IPS-NIHi7 (cell line): ENCODE results near the gene MGAT3.
"Not testable (repeated sequence)": the region's sequence is repeated elsewhere in the genome, so short reads cannot be mapped to it uniquely, and the experiment has no call there.

Experiments used
- DNase-seq: peaks from one replicate; pipeline ENCODE4 v3.0.0; 2012; ENCODE audit warnings: mixed read lengths; ENCODE audit errors: extremely low spot score

MGAT3 gene

DNA sequence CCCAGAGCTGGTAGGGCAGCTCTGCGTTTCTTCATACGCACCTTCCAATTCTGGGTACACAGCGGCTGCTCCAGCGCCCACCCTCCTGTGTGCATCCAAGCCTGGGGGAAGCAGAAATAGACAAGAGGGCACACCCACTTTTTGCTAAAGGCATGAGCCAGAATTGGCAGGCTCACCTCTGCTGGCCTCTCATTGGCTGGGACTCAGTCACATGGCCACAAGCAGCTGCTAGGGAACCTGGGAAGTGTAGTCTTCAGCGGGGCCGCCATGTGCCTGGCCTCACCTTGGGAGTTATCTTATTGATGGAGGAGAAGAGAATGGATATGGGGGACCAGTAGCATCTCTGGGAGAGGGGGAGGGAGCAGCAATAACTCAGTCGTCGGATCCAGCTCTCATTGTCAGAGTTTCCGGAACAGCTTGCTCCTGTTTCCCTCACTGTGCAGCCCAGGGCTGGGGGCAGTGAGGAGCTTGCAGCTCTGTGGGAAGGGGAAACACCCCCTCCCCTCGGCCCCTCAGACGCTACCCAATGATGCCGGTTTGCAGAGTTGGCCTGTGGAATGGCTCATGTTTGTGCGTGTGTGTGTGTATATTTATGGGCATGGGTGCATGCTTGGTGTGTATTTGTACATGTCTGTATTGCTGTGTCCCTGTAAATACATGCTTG, 33.5 kb downstream of the MGAT3 start:
- peak; percentile 93 for DNase-seq

DNA sequence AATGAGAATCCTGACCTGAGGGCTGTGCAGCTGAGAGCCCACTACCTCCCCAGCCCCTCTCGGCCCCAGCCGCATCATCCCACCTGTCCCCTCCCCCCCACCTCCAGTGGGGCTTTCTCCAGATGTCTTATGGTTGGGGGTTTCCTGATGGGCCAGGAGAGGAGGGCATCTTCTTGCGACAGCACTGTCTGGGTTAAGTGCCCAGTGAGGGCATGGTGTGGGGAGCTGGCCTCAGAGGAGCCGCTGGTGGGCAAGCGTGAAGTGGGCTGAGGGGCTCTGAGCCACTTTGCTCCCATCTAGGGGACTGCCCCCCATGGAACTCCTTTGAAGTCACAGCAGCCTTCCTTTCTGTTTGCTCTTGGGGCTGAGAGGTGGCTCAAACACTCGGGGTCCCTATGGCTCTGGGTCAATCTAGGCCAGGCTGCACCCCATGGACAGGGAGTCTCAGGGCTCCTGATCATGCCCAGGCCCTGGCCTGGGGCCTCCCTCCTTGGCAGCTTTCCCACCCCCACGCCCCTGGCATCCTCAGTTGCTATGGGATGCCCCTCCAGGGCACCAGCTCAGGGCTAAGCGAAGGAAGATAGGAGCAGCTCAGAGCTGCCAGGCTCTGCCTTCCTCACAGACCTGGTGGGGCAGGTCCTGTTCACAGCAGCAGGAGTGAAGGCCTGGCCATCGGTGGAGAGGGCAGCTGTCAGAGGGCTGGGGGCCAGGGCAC, 34.3 kb downstream of the MGAT3 start:
- DNase-seq = no peak

DNA sequence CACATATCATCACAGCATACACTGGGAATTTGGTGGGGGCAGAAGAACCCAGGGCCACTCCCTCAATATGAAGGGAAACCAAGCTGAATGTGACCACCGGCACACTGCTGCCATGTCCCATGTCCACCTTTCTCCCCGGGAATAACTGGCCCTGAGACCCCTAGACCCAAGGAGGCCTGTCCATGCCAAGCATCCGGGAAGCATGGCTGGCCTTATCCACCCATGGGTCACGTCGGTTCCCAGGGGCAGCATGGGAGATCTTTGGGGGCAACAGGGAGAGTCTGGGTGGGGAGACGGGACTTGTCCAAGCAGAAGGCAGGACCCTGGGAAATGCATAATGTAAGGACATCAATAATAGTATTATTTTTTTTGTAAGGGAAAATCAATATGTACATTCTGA, 34.9 kb downstream of the MGAT3 start:
- no peak for DNase-seq

DNA sequence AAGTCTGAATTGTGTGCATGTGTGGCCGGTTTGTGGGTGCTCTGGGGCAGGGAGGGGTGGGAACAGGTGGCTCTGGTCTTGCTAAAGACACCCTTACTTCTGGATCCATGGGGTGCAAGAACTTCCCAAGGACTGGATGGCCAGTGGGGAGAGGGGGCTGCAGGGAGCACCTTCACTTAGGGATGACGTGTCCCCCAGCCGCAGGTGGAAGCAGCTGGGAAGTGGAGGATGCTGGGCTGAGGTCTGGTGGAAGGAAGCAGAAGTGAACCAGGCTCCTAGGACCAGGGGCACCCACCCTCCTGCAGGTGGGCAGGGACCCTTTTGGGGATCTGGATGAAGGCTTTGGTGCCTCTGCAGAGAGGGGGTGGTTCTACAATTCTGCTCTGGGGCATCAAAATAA, 35.4 kb downstream of the MGAT3 start:
- no peak for DNase-seq

DNA sequence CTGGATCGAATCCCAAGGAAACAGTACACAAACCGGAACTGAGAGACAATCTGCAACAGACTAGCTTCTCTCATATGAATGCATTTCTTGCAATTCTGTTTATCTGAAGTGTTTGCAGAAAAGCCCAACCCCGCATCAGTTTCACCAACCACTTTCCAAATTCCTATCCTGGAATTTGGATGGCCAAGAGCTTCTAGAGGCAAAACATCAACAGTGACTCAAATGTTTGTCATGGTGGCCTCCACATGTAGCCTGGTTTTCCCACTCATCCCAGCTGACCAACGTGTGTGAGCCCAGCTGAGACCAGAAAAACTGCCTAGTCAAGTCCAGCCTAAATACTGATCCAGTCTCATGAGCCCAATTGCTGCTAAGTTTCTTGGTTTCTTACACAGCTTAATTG, 36.9 kb downstream of the MGAT3 start:
- no peak for DNase-seq

DNA sequence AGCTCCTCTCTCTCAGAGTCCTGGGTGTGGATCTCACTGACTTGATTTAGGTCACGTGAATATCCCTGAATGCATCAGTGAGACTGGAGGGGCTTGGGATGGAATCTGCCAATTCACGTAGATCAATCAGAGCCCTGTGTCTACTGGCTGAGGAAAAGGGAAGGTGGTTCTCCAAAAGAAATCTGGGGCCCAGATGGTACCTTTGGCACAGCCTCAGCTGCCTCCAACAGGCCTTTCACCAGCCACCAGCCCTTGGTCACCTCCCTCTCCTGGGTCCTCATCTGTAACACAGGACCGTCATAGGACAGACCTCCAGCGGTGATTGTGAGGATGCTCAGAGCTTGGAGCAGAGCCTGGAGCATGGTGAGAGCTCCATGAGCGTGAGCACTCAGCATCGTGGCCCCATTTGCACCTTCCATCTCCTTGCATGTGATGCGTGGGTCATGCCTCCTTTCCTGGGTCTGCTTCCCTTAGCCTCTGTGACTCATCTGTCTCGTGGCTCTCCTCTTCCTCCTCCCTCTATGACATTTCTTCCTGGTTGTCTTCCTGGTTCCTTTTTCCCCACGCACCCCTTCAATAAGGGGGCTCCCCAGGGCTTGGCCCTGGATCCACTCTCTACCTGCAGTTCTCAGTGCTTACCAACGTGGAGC, 37.8 kb downstream of the MGAT3 start:
- DNase-seq = no peak

DNA sequence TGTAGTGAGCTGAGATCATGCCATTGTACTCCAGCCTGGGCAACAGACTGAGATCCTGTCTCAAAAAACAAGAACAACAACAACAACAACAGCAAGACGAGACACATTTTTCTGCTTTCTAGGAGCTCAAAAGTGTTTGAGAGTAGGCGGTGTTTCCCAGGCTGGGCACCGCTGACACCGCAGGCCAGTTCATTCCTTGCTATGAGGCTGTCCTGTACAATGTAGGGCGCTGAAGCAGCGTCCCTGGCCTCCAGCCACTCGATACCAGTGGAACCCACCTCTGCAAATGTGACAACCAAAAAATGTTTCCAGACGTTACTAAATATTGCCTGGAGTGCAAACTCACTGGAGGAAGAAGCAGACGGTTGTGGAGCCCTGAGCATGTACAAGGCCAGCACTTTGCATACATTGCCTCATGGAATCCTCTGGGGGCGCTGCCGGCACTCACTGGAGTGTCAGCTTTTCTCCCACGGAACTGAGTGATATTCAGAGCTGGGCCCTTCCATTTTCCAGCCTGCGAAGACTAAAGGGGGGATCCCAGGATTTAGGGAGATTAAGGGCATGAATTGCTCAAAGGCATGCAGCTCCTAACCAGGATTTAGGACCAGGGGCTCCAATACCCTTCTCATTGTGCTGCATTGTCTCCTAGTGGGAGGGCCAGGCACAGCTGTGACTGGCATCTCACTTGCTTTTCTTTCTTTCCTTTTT, 39.5 kb downstream of the MGAT3 start:
- DNase-seq = peak; percentile 54

DNA sequence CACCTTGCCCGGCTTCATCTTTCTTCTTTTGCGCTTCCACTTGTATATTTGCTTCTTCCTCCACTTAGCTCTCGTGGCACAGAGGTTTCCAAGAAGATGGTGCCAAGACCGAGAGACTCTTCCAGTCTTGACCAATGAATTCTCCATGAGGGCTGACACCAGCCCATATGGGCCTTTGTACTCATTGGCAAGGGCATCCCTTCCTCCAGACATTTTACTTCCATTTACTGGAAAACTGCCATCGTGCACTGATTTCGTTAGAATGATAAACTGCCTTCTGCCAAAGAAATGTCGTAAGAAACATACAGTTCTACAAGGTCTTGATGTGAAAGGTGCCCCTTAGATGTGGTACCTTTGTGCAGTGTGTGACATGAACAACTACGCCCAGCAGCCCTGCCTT, 40.6 kb downstream of the MGAT3 start:
- DNase-seq = no peak

DNA sequence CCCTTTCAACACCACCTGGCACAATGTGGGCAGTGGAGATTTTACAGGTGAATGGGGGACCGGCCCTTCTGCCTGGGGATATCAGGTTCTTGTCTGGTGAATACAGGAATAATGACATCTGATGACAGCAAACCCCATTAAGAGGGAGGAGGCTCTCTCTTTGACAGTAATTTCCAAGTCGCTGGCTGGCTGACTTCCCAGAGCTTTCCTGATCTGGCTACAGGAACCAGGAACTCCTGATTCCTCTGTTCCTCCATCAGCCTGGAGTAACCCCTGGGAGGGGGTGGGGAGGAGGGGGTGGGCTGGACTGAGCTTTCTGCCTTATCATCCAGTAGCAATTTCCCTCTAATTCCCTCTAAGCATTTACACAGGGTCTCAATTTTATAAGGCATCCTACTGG, 41.6 kb downstream of the MGAT3 start:
- no peak for DNase-seq

DNA sequence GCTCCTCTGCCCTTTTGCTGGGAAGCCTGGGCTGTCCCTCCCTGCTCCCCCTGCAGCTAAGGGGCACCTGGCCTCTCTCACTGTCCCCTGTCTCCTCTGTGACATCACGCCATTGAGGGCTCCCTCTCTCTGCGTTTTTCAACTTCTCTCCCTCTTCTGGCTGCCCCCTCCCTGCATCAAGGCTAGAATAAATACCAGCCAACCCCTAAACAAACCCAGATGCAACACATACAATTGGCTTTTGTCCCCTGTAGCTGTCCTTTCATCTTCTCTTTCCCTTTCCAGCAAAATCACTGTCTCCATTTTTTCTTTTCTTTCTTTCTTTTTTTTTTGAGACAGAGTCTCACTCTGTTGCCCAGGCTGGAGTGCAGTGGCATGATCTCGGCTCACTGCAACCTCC, 42.0 kb downstream of the MGAT3 start:
- DNase-seq = no peak

DNA sequence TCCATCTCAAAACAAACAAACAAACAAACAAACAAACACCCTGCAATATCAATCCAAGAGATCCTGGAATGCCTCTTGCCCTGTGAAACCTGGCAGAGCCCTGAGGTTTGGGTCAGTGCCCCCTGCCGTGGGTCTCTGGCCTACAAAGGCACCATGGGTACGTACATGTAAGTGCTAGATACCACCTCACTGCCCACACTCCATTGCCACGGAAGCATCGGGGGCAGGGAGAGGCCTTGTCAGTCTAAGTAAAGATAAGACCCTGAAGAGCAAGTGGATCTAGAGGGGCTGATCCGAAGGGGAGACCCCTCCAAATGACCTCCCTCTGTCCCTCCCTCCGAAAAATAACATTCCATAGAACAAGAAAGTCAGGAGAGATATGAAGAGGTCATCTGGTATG, 43.3 kb downstream of the MGAT3 start:
- DNase-seq = no peak

DNA sequence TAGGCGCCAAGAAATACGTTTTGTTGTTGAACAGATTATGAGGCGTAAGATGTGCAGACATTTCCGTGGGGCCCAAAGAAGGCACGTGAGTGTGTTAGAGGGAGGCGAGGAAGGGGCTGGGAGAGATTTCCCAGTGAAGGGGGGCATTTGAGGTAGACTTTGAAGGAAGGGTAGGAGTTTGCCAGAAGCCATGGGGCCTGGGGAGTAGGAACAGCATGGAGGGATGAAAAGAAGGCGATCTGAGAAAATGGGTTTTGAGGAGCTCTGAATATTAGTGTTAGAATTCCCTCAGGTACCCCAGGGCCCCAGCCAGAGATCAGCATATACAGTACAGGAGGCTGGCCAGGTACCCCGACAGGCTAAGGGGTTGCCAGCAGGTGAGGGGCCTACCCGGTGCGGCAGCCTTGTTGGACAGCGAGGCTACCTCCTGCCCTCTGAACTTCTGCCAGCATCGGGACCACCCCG, 44.9 kb downstream of the MGAT3 start:
- DNase-seq = no peak

DNA sequence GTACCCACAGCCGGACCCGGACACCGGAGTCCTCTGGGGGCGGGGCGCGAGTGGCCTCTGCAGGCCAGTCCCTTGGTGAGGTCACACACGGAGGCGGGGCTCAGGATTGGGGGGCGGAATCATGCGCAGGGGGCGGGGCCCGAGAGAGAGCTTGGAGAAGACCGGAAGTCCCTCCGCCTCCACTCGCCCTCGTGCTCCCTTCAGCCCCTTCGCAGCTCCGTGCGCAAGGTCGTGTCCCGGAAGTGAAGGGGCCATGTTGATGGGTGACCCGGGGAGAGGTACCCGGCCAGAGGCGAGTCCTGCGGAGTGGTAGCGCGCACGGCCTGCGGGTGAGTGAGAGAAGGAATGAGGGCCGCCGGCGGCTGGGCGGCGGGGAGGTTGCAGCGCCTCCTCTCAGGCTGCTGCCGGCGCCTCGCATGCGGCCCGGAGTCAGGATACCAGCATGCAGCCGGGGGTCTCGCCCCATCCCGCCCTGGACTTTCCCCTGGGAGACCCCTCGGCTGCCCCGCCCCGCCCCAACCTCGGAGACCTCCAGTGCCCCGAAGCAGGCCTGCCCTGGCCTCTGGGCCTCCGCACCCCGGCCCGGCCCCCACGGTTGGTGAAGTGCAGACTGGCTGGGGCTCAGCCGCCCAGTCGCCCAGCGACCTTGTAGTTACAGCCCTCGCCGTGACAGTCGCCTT, 45.4 kb downstream of the MGAT3 start, which contains the start of gene MIEF1:
Gene MIEF1, plus strand, starts transcription at position 182 of the 680 bp plus-strand sequence. CDS start 9,005 bp downstream, outside the sequence.
- DNase-seq = peak; percentile 96

DNA sequence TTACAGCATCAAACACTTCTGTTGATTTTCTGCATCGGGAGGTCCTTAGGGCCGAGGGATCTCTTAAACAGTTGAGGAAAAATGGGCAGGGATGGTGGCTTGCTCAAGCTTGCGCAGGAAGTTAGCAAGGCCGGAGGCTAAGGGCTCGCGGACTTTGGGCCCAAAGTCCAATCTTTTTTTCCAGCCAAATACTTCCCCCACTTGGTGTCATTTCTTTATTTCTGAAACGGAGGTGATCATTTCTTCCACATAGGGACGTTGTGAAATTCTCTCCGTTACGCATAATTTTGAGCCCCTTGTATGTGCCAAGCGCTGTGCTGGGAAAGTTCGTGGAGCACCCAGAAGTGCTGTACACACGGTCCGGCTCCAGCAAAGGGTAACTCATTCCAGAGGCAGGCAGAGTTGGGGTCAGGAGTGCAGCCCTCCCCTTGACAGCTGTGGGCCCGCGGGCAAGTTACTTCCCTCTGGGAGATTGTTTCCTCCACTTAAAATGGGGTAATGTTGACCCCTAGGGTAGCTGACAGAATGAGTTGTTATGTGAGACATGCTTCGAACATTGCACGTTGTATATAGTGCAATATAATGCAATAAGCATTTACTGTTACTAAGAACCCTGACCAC, 46.1 kb downstream of the MGAT3 start:
- DNase-seq = no peak

DNA sequence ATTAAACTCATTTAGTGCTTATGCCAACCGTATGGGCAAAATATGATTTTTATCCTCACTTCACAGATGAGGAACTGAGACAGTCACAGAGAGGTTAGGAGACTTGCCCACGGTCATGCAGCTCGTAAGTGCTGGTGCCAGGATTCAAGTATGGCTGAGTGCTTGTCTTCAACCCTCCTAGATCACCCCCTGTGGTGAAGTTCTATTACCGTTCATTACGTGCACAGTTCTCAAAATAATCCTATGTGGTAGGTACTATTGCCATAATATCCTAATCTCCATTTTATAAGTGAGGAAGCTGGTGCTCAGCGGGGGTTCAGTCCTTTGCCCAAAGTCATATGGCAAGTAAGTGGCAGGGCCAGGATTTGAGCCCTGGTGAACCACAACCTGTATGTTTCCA, 46.8 kb downstream of the MGAT3 start:
- no peak for DNase-seq

DNA sequence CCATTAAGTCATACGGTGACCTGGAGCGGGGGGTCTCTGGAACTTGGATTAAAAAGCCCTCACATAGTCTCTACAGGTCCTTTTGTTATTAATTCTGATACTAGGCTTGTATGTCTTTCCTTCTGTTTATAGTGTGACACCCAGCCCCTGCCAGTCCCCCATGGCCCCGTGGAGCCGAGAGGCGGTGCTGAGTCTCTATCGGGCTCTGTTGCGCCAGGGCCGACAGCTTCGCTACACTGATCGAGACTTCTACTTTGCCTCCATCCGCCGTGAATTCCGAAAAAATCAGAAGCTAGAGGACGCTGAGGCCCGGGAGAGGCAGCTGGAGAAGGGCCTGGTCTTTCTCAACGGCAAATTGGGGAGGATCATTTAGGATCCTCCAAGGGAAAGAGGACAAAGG, 47.3 kb downstream of the MGAT3 start:
- DNase-seq = no peak

DNA sequence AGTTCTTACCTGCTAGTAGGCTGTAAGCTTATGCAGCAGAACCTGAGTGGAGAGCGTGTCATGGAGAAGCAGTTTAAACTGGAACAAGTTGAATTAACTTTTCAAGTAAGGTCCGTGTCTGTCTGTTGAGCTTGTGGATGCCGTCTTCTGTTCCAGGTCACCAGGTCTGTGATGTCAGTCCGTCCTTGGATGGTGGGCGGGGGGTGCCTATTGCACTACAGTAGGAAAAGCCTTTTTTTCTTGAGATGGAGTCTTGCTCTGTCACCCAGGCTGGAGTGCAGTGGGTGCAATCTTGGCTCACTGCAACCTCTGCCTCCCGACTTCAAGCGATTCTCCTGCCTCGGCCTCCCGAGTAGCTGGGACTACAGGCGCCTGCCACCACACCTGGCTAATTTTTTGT, 50.2 kb downstream of the MGAT3 start:
- not testable (repeated sequence) for DNase-seq

DNA sequence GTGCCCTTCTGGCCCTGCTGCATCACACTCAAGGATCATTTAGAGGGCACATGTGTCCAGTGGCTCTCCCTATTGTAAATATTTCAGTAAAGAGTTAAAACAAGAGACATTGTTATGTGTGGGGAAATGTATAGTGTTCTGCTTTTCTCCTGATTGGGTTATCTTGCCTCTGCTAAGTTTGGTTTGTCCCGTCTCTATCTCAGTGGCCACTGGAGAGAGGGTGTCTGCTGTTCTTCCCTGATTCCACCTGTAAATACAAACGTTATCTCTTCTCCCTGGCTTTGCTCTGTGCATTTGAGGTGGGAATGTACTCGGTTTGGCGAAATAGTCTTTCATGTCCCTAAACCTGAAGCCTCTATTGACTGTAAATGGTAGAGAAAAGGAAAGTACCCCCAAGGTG, 51.6 kb downstream of the MGAT3 start:
- no peak for DNase-seq

DNA sequence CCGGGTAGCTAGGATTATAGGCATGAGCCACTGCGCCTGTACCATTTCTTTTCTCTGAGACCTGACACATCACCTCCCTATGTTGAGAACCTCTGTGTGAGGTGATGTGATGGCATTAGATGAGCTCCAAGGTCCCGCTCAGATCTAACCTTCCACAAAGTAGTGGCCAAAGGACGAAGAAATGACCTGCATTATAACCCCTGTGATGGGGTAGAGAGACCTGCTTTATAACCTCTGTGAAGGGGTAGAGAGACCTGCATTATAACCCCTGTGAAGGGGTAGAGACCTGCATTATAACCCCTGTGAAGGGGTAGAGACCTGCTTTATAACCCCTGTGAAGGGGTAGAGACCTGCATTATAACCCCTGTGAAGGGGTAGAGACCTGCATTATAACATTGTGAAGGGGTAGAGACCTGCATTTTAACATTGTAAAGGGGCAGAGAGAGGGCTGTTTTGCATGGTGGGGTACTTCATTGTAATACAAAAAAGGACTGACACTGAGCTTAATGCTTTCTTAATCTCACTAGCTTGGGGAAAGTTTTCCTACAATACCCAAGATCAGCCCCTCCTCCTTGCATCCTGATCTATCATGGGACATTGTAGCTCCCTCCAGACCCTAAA, 53.8 kb downstream of the MGAT3 start:
- DNase-seq = no peak

DNA sequence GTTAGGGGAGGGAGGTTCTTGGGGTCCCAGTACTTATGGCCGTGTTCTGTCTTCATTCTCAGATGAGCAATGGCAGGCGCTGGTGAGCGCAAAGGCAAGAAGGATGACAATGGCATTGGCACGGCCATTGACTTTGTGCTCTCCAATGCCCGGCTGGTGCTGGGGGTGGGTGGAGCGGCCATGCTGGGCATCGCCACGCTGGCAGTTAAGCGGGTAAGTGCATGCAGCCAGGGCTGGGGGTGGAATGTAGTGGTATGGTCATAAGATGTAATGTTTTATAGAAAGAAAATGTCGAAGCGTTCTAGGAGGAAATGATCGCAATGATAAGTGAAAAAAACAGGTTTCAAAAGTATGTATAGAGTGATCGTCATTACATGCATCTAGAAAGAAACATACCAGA, 54.4 kb downstream of the MGAT3 start:
- DNase-seq = no peak

DNA sequence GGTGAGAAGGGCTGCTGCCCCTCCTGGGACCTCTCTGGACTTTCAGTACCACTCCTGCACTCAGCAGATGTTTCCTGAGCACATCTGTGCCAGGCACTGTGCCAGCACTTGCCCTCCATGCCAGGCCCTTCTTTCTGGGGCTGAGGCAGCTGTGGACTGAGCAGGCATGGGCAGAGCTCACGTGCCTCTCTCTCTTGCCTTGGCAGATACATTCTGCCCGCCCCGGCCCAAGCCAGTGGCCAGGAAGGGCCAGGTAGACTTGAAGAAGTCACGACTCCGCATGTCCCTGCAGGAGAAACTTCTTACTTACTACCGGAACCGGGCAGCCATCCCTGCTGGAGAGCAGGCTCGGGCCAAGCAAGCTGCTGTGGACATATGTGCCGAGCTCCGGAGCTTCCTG, 55.2 kb downstream of the MGAT3 start:
- DNase-seq = no peak
